ENCODE data around the gene LYZL6.

GRCh38 chr17:35981246-35981645 is 37.7 kb upstream of the LYZL6 start, which contains the start of gene CCL16:
- TF ChIP-seq, protein P1, sequence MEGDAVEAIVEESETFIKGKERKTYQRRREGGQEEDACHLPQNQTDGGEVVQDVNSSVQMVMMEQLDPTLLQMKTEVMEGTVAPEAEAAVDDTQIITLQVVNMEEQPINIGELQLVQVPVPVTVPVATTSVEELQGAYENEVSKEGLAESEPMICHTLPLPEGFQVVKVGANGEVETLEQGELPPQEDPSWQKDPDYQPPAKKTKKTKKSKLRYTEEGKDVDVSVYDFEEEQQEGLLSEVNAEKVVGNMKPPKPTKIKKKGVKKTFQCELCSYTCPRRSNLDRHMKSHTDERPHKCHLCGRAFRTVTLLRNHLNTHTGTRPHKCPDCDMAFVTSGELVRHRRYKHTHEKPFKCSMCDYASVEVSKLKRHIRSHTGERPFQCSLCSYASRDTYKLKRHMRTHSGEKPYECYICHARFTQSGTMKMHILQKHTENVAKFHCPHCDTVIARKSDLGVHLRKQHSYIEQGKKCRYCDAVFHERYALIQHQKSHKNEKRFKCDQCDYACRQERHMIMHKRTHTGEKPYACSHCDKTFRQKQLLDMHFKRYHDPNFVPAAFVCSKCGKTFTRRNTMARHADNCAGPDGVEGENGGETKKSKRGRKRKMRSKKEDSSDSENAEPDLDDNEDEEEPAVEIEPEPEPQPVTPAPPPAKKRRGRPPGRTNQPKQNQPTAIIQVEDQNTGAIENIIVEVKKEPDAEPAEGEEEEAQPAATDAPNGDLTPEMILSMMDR (IDR thresholded peaks at IDR 0.05), result no peak
- TF ChIP-seq POLR2A (IDR thresholded peaks at IDR 0.05; ENCODE audit: low read depth), result no peak
- TF ChIP-seq POLR2AphosphoS5 (IDR thresholded peaks at IDR 0.05), result no peak
- TF ChIP-seq EP300 (IDR thresholded peaks at IDR 0.05), result no peak

Measured in esophagus muscularis mucosa (tissue), 4 donors.